ENCODE data around the gene FNDC8.
"Not testable (repeated sequence)": the region's sequence is repeated elsewhere in the genome, so short reads cannot be mapped to it uniquely, and the experiment has no call there.

Gene FNDC8

GRCh38 chr17:35121315-35121714, at the start of gene FNDC8:
Gene FNDC8, plus strand, starts transcription at chr17:35121615. Its CDS starts 79 bp downstream, at chr17:35121694.
- DNase-seq (ENCODE audit: low spot score) = no peak

GRCh38 chr17:35073183-35073790, 48.1 kb upstream of the FNDC8 start:
- no peak for DNase-seq (ENCODE audit: low spot score)

GRCh38 chr17:35073991-35074627, 47.3 kb upstream of the FNDC8 start:
- DNase-seq (ENCODE audit: low spot score) = peak; percentile 38

GRCh38 chr17:35074711-35075707, 46.4 kb upstream of the FNDC8 start:
- no peak for DNase-seq (ENCODE audit: low spot score)

GRCh38 chr17:35076874-35077273, 44.5 kb upstream of the FNDC8 start:
- no peak for DNase-seq (ENCODE audit: low spot score)

- no peak for DNase-seq (ENCODE audit: low spot score)
These were observed 41.6 kb upstream of the FNDC8 start for GRCh38 chr17:35079547-35080423.

- DNase-seq (ENCODE audit: low spot score) = no peak
These were observed 40.9 kb upstream of the FNDC8 start for GRCh38 chr17:35080536-35080935.

GRCh38 chr17:35081638-35082037, 39.8 kb upstream of the FNDC8 start:
- no peak for DNase-seq (ENCODE audit: low spot score)

GRCh38 chr17:35082073-35082657, 39.2 kb upstream of the FNDC8 start:
- no peak for DNase-seq (ENCODE audit: low spot score)

- no peak for DNase-seq (ENCODE audit: low spot score)
These were observed 38.3 kb upstream of the FNDC8 start for GRCh38 chr17:35083071-35083470.

- peak; percentile 23 for DNase-seq (ENCODE audit: low spot score)
These were observed 36.4 kb upstream of the FNDC8 start for GRCh38 chr17:35084987-35085386.

- DNase-seq (ENCODE audit: low spot score) = no peak
These were observed 35.3 kb upstream of the FNDC8 start for GRCh38 chr17:35086164-35086563.

GRCh38 chr17:35086931-35087573, 34.4 kb upstream of the FNDC8 start:
- no peak for DNase-seq (ENCODE audit: low spot score)

GRCh38 chr17:35087731-35088355, 33.6 kb upstream of the FNDC8 start:
- peak; percentile 36 for DNase-seq (ENCODE audit: low spot score)

GRCh38 chr17:35088356-35088880, 33.0 kb upstream of the FNDC8 start:
- peak; percentile 78 for DNase-seq (ENCODE audit: low spot score)

GRCh38 chr17:35088881-35089585, 32.4 kb upstream of the FNDC8 start:
- peak; percentile 82 for DNase-seq (ENCODE audit: low spot score)

- peak; percentile 91 for DNase-seq (ENCODE audit: low spot score)
These were observed 31.7 kb upstream of the FNDC8 start for GRCh38 chr17:35089586-35090296.

- not testable (repeated sequence) for DNase-seq (ENCODE audit: low spot score)
These were observed 30.7 kb upstream of the FNDC8 start for GRCh38 chr17:35090707-35091106.

- DNase-seq (ENCODE audit: low spot score) = peak; percentile 31
These were observed 26.5 kb upstream of the FNDC8 start for GRCh38 chr17:35094902-35095301.

All from SW480 (cell line).